Kidney epithelial cell (primary cell): ENCODE measurements around the gene MAGI1. TPM values are rescaled to one million over a fixed set of nuclear protein-coding genes. Genes with fewer than 3 reads are reported as not detected.
A peak's percentile ranks its signal among the peaks of the same experiment; 100 is the strongest.

Experiments
- DNase-seq: peaks from one replicate; pipeline ENCODE4 v3.0.0-alpha.2; 2010; ENCODE audit warnings: low read depth
- H3K27me3 ChIP-seq: 2 replicates; pipeline ENCODE4 v1.6.0; 2011; ENCODE audit warnings: low read length; ENCODE audit not compliant: control insufficient read depth, insufficient read depth
- H3K36me3 ChIP-seq: 2 replicates; pipeline ENCODE4 v1.5.1; 2011; ENCODE audit warnings: low read length; ENCODE audit not compliant: control insufficient read depth, insufficient read depth
- H3K4me3 ChIP-seq: 2 replicates; pipeline ENCODE4 v1.5.1; 2011; ENCODE audit warnings: low read depth, mild to moderate bottlenecking, control low read depth, low read length
- total RNA-seq: library from RNA; depleted of rRNA; stranded (reverse); fragments of >200 nt; gene quantifications from 2 replicates; pipeline ENCODE4 v1.2.3, GENCODE V29; 2015
- TF ChIP-seq, protein P1 (sequence below): IDR thresholded peaks from 2 replicates; pipeline ENCODE4 v1.5.1; 2011; ENCODE audit warnings: mild to moderate bottlenecking, moderate library complexity, low read length, control low read depth, inconsistent platforms; ENCODE audit not compliant: insufficient read depth, poor library complexity, severe bottlenecking

Gene MAGI1
- total RNA-seq, 1 donor from 2014 or later = 15.8 TPM

DNA sequence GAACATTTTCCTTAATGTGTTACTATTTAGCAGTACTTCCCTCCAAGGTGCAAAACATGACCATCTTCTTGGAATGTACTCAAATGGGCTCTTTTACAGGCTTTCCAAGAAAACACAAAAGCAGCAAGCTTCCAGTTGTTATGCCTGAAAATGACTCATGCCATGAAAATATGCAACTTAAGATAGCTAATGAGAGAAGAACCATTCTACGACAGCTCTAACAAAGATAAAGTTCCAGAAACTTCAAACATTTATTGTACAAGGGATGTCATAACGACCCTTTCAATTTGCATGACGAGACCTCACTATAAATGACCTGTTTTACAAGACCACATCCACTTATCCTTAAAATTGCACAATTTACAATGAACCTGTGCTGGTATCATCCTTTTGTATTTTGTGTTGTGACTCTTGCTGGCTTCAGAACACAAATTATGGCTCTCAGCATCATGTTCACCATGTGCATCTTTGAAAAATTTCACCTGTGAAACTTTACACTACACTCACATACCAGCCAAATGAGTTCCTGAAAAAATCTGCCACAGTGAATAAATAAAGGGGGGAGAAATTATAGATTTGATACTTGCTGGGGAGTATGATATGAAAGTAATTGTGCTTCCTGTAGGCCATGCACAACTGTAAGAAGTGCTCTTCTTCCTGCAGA, 433.7 kb downstream of the MAGI1 start:
- no peak for DNase-seq
- Histone ChIP-seq H3K27me3 (no peaks in the 10 kb centered on the region), H3K36me3 (no peaks in the 10 kb centered on the region), H3K4me3 (no peak overlapping the region)
- TF ChIP-seq, protein P1, sequence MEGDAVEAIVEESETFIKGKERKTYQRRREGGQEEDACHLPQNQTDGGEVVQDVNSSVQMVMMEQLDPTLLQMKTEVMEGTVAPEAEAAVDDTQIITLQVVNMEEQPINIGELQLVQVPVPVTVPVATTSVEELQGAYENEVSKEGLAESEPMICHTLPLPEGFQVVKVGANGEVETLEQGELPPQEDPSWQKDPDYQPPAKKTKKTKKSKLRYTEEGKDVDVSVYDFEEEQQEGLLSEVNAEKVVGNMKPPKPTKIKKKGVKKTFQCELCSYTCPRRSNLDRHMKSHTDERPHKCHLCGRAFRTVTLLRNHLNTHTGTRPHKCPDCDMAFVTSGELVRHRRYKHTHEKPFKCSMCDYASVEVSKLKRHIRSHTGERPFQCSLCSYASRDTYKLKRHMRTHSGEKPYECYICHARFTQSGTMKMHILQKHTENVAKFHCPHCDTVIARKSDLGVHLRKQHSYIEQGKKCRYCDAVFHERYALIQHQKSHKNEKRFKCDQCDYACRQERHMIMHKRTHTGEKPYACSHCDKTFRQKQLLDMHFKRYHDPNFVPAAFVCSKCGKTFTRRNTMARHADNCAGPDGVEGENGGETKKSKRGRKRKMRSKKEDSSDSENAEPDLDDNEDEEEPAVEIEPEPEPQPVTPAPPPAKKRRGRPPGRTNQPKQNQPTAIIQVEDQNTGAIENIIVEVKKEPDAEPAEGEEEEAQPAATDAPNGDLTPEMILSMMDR = no peak

DNA sequence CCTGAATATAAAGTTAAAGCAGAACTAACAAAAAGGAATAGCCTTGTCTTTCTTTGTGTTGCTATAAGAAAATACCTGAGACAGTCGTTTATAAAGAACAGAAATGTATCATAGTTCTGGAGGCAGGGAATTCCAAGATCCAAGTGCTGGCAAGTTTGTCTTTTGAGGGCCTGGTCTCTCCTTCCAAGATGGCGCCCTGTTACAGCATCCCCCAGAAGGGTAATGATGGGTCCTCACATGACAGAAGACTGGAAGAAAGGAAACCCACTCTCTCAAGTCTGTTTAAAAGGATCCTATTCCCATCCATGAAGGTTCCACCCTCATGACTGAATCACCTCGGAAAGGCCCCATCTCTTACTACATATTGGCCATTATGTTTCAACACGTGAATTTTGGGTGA, 435.1 kb downstream of the MAGI1 start:
- Histone ChIP-seq H3K36me3 (no peaks in the 10 kb centered on the region), H3K4me3 (no peak overlapping the region), H3K27me3 (no peaks in the 10 kb centered on the region)
- DNase-seq = no peak
- TF ChIP-seq, protein P1 = no peak

DNA sequence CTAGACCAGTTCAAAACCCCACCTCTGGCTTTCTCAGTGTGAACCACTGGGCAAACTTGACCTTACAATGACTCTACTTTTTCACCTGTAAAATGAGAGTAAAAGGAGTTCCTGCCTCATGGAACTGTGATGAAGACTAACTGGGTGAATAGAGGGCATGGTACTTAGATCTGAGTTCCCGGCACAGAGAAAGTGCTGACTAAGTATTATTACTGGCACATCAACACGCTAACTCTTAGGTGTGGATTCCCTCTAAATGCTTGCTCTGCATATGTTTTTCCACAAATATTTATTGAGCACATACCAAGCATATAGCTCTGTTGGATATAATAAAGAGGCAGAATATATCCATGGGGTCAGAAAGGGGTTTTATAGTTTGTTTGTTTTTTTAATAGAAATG, 437.8 kb downstream of the MAGI1 start:
- no peak for DNase-seq
- H3K4me3 ChIP-seq = no peak overlapping the region
- no peaks in the 10 kb centered on the region for H3K27me3 ChIP-seq
- TF ChIP-seq, protein P1 = no peak
- H3K36me3 ChIP-seq = no peaks in the 10 kb centered on the region

DNA sequence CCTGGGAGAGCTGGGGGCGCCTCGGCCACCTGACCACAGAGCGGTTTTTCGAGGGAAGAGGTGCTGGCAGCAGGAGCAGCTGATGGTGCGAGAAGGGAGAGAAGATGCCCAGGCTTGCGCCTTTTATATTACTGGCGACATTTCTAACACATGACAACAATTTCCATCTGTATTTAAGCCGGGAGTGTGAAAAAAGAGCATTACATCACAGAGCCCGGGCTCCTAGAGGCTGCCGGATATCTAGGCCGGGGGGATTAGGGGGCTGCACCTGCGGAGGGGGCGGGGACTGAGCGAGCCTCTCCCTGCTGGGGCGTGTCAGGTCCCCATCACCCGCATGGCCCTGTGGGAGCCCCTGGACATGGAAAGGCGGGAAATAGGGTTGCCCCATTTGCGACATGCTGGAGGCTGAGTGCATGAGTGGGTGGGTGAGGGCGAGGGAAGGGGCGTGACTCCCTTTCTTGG, 440.7 kb downstream of the MAGI1 start:
- DNase-seq = no peak
- Histone ChIP-seq H3K36me3 (no peaks in the 10 kb centered on the region), H3K27me3 (no peaks in the 10 kb centered on the region), H3K4me3 (peak overlapping the region; percentile 43)
- TF ChIP-seq, protein P1 = no peak

DNA sequence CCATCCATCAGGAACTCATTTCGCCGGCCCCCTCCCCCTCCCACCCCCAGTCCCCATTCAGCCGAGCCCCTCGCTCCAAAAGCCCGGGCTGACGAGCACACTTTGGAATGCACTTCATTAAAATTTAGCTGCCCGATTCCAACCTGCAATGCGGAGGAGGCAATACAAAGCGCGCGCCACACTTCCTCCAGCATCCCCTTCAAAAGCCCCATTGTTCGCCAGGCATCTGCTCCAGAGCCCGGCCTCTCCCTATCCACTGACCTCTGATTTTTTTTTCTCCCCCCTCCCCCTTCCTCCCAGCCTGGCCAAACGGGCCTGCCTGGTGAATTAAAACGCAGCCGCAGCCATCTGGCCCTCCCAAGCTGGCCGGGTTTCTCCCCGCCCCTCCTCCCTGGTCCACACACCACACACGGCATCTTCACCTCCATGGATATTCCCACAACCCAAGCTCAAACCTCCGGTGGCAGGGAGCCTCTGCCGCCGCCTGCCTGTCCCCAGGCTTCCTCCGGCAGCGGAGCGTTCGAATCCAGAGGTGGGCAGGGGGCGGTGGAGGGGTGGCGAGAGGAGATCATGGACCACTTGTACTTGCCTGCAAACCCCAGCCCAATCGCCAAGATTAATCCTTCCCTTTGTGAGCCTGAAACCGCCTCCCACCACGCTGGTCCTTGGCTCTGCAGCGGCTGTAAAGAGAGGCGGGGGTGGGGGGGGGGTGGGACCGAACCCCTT, 441.3 kb downstream of the MAGI1 start:
- DNase-seq = no peak
- Histone ChIP-seq H3K4me3 (peak overlapping the region; percentile 43), H3K36me3 (no peaks in the 10 kb centered on the region), H3K27me3 (no peaks in the 10 kb centered on the region)
- TF ChIP-seq, protein P1 = no peak
